Measurements from ENCODE around the gene TBC1D9B.

- TF ChIP-seq, protein P1, sequence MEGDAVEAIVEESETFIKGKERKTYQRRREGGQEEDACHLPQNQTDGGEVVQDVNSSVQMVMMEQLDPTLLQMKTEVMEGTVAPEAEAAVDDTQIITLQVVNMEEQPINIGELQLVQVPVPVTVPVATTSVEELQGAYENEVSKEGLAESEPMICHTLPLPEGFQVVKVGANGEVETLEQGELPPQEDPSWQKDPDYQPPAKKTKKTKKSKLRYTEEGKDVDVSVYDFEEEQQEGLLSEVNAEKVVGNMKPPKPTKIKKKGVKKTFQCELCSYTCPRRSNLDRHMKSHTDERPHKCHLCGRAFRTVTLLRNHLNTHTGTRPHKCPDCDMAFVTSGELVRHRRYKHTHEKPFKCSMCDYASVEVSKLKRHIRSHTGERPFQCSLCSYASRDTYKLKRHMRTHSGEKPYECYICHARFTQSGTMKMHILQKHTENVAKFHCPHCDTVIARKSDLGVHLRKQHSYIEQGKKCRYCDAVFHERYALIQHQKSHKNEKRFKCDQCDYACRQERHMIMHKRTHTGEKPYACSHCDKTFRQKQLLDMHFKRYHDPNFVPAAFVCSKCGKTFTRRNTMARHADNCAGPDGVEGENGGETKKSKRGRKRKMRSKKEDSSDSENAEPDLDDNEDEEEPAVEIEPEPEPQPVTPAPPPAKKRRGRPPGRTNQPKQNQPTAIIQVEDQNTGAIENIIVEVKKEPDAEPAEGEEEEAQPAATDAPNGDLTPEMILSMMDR (IDR thresholded peaks at IDR 0.05; ENCODE audit: low read depth, low read length, poor library complexity, severe bottlenecking) = no peak
- no peak for TF ChIP-seq EZH2phosphoT487 (IDR thresholded peaks at IDR 0.05; ENCODE audit: borderline replicate concordance, low read length)
Observed at GRCh38 chr5:179893958-179894895, 13.5 kb downstream of the TBC1D9B start.

Data from DOHH2 (cell line).